HTERT RPE-1 (cell line): Measurements from ENCODE around the gene KRTAP12-1.

ENCODE experiments used
- in situ Hi-C: fragments of 300-500 bp; cut with MboI; formaldehyde crosslinking; loops from 4 replicates; pipeline ENCODE4 v1.14.3; 2020; ENCODE audit warnings: low sequenced_read_pairs

The KRTAP12-1 gene

DNA sequence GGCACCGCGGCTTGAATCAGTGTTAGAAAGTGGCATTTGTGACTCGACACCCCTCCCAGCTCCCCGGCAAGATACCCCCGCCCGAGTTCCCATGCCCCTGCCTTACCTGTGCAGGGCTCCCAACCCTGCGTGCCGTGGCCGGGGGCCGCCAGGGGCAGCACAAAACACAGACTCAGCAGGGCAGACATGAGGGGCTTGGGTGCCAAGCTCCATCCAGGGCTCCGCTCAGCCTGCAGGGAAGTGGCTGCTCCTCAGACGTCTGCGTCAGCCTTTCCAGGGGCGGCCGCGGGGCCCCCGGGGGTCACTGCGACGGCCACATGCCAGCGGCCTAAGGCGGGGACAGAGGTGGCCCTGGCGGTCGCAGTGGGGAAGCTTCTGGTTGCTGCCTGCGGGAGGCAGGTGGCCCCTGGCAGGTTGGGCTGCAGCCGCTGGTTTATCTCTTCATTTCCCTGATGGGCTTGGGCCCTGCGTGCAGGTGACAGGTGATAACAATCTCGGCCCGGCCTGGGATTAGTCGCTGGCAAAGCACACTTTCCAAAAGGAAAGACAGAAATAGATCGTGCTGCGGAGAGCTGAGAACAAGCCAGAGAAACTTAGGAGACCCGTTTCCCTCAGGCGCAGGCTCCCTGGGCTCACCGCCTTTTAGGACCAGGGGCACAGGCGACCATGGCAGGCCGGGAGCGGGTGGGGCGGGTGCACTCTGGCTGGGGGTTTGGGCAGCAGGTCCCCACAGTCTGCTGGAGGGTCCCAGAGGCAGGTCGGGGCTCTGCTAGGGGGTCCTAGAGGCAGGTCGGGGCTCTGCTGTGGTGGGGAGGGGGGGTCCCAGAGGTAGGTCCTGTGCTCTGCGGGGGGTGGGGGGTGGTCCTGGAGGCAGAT lies 29.6 kb upstream of the KRTAP12-1 start, which contains the start of gene TSPEAR:
TSS of gene TSPEAR (minus strand) at position 246 of the 876 bp plus-strand sequence. CDS start at position 188, 58 bp downstream.
- in situ Hi-C loops = no loop called here

- in situ Hi-C loops = no loop called here
Observed at GRCh38 chr21:44710756-44711326, 28.9 kb upstream of the KRTAP12-1 start.

GRCh38 chr21:44710294-44710665 lies 28.3 kb upstream of the KRTAP12-1 start:
- in situ Hi-C loops = no loop called here

DNA sequence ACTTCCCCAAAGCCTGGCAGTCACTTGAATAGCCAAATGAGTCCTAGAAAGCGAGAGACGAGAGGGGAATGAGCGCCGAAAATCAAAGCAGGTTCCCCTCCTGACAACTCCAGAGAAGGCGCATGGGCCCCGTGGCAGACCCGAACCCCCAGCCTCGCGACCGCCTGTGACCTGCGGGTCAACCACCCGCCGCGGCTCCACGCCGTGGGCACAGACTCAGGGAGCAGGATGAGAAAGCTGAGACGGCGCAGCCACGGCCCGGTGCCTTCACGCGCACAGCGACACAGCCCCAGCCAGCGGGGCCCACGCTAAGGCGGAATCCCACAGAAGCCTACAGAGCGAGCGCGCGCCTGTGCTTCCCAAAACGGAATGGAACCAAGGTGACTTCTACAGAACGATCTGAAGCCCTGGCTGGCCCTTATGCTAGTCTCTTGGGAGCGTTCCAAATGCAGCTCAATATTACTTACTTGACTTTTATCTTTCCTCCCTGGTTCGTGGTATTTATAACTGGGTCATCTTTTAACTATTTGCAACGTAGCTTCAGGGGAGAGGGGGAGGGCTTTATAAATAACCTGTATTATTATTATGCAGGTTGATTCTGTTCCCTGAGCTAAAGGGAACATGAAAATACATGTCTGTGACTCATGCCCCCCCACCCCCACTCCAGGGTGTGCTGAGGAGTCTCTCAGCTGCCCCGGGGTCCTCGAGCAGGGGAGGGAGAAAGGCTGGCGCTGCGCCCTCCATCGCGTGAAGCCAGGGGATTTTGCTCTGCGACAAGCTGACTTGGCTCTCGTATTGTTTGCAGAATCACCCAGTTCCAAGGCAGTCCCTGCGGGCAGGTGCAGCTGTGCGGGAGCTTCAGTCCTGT lies 27.7 kb upstream of the KRTAP12-1 start:
- in situ Hi-C loops = no loop called here

- in situ Hi-C loops = no loop called here
Observed at GRCh38 chr21:44708866-44709425, 27.0 kb upstream of the KRTAP12-1 start.

- in situ Hi-C loops = no loop called here
Observed at GRCh38 chr21:44708213-44708865, 26.4 kb upstream of the KRTAP12-1 start.

DNA sequence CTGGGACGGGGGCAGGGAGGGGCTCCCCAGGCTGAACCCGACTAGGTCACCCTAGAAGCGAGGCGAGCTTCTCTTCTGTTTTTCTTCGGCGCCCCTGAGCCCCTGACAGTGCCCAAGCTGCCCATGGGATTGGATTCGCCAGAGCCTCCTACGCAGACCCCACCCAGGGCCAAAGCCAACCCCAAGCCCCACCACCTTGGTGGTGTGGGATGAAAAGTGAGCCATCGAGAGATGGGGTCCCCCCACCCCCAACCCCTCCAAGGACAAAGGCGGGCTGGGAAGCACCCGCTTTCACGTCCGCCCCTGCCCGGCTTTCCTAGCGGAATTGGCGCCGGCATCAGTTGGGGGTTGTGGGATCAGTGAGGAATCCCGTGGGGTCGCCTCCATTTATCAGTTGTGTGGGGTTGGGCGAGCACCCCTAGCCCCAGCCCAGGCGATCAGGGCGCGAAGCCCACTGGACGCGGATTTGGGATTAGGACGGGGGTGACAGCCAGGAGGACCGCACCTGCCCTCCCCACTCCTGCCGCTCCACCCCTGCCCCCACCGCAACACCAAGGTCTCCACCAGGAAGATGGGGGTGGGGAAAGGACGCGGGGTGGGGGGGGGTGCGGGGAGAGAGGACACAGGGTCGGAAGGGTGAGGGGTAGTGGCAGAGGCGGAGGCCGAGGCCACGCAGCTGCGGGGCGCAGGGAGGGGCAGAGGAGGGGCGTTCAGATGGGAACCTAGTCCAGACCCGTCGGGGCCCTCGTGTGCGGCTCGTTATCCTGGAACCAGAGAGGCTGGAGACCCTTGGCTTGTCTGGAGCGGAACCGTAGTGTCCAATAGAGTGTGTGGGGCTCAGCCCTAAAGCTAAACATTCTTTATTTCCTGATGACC lies 25.0 kb upstream of the KRTAP12-1 start:
- in situ Hi-C loops = no loop called here

- in situ Hi-C loops = no loop called here
Observed at GRCh38 chr21:44706026-44706705, 24.2 kb upstream of the KRTAP12-1 start.

DNA sequence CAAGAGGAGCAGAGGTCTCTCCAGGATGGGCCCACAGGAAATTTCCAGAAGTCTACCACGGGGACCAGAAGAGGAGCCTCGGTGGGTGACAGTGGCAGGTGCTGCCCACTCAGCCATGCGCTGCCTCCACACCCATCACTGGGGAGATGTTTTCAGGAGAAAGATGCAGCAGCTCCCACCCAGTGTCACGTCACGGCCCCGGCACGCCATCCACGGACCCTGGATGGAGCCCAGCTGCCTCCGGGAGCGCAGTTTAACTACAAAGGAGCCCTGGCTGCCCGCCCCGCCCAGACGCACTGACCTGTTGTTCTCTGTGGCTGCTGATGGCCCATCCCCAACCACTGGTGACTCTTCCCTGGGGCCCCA lies 22.7 kb upstream of the KRTAP12-1 start:
- in situ Hi-C loops = no loop called here

DNA sequence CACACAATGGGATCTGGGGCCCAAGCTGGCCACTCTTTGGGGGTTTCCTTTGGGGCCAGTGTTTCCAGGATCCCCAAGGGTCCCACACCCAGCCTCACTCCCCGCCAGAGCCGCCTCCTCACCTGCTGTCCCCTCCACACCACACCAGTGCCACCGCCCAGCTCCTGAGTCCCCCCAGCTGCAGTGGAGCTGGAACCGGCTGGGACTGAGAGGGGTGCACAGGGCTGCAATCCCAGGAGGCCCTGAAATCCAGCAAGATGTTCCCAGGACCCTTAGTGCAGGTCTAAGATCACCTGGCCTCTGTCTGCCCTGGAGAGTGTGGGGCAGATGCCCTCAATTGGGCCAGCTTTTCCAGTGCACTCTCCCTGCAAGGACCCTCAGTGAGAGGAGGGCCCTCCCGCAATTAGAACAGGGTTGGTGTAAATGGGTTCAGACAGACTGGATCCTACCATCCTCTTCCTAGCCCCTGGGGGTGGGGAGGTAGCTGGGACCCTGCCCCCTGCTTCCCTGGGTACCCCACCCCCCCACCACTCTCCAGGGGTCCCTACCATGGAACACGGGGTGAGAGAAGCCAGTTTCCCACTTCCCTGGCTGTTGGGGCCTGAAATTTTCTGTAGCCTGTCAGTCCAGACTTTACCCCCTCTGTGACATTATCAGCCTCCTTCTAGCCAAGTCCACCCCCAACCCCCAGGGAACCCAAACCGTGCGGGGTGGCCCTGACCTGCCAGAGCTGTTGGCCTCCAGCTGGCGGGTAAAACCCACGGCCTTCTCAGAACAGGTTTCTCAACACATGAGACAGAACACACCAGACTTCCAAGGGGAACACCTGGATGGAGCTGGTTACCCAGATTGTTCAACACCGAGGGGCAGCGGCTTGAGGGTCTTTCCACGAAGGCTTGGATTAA lies 22.0 kb upstream of the KRTAP12-1 start:
- in situ Hi-C loops = no loop called here

DNA sequence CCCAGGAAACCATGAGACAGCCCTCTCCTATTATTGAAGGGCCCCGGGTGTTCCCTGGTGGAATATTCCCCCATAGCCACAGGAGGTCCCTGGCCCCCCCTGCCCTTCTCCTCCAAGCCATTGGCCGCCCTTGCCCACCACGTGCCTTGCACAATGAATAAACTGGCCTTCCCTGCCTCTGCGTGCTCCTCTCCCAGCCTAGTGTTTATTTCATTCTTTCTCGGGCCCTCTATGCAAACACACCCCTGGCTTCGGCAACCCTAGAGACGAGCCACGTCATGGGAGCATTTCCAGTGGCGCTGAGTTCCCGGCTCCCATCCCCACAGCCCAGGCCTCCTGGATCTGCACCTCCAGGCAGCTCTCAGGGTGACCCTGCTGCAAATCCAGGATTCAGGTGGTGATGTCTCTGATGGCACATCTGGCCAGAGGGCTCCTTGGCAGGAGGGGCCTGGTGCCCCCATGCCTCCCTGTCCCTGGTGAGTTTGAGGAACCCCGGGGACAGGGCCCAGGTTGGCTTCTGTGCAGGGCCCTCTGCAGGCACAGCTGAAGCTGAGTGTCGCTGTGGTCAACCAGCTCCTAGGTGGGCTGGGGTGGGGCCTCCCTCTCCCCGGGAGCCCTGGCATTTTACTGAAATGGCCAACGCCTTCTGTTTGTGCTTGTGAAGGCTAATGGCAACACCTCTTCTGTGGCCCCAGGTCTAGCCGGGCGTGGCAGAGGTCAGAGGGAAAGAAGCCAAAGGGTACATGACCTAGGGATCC lies 21.2 kb upstream of the KRTAP12-1 start:
- in situ Hi-C loops = no loop called here

GRCh38 chr21:44702111-44702972 lies 20.4 kb upstream of the KRTAP12-1 start:
- in situ Hi-C loops = no loop called here

- in situ Hi-C loops = no loop called here
Observed at GRCh38 chr21:44701541-44701940, 19.6 kb upstream of the KRTAP12-1 start.

GRCh38 chr21:44701023-44701400 lies 19.0 kb upstream of the KRTAP12-1 start:
- in situ Hi-C loops = no loop called here

GRCh38 chr21:44700101-44701022 lies 18.4 kb upstream of the KRTAP12-1 start:
- in situ Hi-C loops = no loop called here
